HG02678 (cell line): ENCODE results near the gene CASR.
"Not testable (repeated sequence)": the region's sequence is repeated elsewhere in the genome, so short reads cannot be mapped to it uniquely, and the experiment has no call there.

ENCODE experiments used
- ATAC-seq: cut with Tn5 transposase; IDR thresholded peaks from one replicate; pipeline ENCODE4 v1.9.1; 2021; ENCODE audit warnings: mild to moderate bottlenecking, moderate library complexity; ENCODE audit not compliant: unreplicated experiment

The CASR gene, protein sequence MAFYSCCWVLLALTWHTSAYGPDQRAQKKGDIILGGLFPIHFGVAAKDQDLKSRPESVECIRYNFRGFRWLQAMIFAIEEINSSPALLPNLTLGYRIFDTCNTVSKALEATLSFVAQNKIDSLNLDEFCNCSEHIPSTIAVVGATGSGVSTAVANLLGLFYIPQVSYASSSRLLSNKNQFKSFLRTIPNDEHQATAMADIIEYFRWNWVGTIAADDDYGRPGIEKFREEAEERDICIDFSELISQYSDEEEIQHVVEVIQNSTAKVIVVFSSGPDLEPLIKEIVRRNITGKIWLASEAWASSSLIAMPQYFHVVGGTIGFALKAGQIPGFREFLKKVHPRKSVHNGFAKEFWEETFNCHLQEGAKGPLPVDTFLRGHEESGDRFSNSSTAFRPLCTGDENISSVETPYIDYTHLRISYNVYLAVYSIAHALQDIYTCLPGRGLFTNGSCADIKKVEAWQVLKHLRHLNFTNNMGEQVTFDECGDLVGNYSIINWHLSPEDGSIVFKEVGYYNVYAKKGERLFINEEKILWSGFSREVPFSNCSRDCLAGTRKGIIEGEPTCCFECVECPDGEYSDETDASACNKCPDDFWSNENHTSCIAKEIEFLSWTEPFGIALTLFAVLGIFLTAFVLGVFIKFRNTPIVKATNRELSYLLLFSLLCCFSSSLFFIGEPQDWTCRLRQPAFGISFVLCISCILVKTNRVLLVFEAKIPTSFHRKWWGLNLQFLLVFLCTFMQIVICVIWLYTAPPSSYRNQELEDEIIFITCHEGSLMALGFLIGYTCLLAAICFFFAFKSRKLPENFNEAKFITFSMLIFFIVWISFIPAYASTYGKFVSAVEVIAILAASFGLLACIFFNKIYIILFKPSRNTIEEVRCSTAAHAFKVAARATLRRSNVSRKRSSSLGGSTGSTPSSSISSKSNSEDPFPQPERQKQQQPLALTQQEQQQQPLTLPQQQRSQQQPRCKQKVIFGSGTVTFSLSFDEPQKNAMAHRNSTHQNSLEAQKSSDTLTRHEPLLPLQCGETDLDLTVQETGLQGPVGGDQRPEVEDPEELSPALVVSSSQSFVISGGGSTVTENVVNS

DNA sequence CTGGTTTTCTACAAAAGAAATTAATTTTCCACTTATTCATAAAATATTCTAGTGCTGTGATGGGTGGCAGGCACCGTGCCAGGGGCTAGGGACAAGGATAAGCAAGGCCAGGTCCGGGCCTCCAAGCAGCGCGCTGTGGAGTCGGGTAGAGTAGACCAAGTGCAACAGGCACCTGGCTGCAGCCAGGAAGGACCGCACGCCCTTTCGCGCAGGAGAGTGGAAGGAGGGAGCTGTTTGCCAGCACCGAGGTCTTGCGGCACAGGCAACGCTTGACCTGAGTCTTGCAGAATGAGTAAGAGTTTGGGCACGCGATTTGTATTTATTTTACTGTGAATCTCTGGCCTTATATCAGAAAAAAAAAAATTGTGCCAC lies at the start of gene CASR:
Gene CASR (plus strand): TSS at position 148 of the 372 bp plus-strand sequence. CDS start 70,522 bp downstream, outside the sequence.
- ATAC-seq, result no peak

DNA sequence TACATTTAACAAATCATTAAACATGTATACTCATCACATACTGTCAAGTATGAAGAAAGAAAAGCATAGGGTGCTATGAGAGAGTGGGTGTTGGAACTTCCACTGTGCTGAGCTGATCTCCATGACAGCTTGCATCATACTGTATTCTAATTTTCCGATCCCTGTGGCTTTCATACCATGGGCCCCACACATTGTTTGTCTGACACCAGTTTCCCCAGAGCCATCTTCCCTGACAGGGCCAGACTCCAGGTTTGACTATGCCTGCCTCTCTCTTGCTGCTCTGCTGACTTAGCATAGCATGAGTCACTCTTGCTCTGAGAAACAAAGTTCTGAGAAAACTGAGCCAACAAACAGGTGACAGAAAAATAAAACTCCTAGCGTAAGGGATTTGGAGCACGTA lies 37.0 kb upstream of the CASR start:
- peak; percentile 76 for ATAC-seq

DNA sequence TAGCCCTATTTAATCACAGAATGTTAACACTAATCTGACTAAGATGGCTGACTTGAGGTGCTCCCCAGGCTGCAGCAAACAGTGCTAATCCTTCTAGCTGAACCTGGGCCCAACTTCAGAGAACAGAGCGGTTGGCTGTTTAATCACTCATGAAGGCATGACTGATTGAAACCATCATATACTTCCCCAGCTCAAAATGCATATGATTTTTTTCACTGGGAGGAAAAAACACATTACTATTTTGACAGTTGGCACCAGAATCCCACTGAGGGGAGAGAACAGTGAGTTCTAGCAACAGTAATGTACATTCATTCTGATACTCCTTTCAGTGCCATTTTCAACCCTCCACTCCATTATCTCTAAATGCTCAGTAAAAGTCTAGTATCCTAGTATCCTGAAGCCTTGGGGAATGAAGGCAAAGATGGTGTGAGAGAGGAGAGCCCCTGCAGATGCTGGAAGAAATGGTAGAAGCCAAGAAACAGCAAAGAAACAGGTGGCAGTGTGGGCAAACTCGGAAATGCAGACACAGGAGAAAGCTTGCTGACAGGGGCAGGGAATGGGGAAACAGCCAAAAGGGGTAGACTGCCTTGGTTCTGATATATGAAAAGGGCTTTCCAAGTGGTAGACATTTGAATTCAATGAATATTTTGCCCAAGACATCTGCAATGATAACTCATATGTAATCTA lies 34.4 kb upstream of the CASR start:
- no peak for ATAC-seq

DNA sequence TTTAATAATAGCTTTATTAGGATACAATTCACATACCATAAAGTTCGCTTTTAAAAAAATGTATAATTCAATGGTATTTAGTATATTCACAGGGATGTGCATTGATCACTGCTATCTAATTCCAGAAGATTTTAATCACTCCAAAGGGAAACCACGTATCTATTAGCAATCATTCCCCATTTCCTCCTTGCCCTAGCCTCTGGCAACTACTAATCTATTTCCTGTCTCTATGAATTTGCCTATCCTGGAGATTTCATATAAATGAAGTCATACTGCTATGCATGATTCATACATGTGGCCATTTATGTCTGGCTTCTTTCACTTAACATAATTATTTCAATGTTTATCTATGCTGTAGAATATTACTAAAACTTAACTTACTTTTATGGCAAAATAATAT lies 32.0 kb upstream of the CASR start:
- ATAC-seq, result no peak

DNA sequence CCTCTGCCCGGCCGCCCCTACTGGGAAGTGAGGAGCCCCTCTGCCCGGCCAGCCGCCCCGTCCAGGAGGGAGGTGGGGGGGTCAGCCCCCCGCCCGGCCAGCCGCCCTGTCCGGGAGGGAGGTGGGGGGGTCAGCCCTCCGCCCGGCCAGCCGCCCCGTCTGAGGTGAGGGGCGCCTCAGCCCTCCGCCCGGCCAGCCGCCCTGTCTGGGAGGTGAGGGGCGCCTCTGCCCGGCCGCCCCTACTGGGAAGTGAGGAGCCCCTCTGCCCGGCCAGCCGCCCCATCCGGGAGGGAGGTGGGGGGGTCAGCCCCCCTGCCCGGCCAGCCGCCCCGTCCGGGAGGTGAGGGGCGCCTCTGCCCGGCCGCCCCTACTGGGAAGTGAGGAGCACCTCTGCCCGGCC lies 18.5 kb upstream of the CASR start:
- not testable (repeated sequence) for ATAC-seq

DNA sequence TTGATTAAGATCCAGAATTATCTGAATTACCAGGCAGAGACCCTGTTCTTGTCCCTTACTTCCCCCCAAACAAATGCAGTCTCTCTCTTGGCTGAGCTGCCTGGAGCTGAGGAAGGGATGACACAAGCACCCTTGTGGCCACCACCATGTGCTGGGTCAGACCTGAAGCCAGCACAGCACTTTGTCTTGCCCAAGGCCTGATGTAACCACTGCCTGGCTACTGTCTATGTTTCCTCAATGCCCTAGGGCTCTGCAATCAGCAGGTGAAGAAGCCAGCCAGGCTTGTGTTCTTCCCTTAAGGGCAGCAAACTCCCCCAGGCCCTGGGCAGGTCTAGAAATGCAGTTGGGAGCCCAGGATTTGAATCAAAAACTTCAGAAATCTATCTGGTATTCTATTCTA lies 15.8 kb upstream of the CASR start:
- no peak for ATAC-seq

DNA sequence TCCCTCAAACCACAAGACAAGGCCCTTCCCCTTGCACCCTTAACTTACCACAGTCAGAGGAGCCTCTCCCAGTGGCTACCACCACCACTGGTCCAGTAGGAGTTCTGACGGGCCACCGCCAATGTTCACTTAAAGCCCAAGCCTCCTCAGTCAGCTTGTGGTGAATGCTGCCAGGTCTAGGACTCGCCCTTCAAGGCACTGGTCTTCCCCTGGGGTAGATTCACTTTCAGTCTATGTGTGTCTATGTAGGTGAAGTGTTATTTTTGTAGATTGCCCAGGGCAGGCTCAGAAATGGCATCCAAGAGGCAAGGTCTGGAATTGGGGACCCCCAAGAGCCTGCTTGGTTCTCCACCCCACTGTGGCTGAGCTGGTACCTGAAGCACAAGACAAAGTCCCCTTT lies 15.4 kb upstream of the CASR start:
- ATAC-seq, result no peak

DNA sequence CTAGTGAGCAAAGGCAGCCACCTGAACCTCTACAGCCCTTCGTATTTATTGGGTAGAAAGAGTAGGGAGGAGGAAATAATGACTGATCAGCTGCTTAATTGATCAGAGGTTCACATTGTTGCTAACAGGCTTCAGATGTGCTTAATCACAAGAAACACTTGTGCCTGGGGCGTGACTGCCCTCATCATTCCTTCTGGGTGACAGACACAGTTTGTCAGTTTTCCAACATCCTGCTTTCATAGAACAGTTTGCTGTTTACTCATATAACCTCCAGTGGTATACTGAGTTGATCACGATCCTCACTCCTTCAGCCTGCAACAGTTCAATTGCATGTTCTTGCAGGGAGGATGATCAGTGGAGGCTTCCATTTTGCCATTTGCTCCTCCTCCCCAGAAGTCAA lies 13.6 kb upstream of the CASR start:
- no peak for ATAC-seq

DNA sequence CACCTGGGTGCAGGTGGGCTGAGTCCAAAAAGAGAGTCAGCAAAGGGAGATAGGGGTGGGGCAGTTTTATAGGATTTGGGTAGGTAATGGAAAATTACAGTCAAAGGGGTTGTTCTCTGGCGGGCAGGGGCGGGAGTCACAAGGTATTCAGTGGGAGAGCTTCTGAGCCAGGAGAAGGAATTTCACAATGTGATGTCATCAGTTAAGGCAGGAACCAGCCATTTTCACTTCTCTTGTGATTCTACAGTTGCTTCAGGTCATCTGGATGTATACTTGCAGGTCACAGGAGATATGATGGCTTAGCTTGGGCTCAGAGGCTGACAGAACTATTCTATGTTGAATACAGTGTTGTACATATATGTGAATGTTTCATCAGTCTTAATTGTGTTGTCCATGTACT lies 12.1 kb upstream of the CASR start:
- ATAC-seq, result not testable (repeated sequence)

DNA sequence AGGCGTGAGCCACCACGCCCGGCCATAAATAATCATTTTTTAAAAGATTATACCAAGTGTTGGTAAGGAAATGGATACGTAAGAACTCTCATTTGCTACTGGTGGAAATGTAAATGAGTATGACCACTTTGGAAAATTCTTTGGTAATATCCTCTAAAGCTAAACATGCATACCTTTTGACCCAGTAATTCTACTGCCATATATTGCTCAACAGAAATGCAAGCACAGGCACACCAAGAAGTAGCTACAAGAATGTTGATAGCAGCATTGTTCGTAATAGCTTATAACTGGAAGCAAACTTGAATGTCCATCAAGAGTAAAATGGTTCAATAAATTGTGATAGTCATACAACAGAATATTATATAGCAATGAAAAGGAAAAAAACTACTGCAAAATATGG lies 4.8 kb upstream of the CASR start:
- ATAC-seq, result no peak

DNA sequence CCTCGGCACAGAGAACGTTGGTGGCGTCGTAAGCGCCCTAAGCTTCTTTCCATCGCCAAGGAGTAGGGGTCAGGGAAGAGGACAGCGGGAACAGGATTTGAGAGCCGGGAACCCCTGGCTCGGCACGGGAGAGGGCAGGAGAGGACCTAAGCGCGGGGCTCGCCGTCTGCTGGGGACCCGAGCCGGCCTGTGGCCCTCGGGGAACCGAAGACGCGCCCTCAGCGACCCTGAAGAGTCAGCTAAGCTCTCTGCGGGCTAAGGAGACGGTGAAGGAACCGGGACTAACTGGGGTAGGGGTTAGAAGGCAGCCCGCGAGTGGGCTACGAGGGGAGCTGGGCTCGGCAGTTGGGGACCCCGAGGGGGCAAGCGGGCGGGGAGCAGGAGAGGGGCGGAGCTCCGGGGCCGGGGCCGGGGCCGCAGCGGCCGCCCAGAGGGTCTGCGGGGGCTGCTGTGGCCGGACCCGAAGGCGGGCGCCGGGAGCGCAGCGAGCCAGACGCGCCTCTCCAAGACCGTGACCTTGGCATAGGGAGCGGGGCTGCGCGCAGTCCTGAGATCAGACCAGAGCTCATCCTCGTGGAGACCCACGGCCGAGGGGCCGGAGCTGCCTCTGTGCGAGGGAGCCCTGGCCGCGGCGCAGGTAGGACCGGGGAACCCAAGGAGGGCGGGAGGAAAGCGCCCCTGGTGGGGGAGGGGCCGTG lies 574 bp downstream of the CASR start:
- no peak for ATAC-seq

DNA sequence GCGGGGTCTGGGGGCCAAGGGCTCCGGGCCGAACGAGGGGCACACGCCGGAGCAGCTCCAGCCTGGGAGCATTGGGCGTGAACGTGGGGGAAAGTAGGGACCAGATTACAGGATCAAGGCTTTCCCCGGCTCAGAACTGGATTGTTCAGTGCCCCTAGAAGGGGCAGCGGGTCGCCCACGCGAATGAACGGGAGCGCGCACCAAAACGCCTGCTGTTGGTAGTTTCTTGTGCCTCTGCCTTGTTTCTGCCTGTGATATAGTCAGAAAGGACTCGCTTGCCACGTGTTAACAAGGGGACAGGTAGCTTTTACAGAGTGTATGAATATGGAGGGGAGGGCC lies 1.1 kb downstream of the CASR start:
- no peak for ATAC-seq

DNA sequence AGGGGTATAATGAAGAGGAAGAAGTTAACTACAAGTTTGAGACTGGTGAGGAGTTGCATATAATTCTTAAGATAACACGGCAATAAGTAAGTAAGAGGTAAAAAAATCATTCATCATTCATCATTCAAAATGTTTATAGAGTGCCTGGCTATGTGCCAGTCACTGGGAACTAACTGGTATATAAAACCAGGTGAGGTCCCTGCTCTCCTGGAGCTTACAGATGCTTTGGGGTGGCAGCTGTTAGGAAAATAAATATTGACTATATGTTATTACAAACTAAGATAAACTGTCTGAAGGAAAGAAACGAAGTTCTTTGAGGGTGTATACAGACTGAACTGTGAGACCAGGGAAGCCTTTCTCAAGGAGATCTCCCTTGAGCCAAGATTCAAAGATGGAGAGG lies 2.9 kb downstream of the CASR start:
- ATAC-seq, result no peak

DNA sequence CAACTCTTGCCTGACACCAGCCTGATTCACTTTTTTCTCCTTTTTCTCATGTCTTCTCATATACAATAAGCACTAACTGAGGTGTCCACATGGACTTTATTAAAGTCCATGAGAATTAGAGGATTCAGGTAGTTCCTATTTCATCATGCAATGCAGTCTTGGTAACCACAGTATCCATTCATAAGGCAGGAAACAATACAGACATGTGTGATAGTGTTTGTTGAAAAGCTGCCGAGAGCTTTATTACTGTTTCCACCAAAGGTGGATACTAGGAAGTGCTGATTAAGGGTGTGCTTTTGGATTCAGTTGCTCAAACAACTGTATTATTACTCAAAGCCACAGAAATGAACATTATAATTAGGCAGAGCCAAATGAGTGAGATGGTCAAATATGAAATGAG lies 5.3 kb downstream of the CASR start:
- no peak for ATAC-seq

DNA sequence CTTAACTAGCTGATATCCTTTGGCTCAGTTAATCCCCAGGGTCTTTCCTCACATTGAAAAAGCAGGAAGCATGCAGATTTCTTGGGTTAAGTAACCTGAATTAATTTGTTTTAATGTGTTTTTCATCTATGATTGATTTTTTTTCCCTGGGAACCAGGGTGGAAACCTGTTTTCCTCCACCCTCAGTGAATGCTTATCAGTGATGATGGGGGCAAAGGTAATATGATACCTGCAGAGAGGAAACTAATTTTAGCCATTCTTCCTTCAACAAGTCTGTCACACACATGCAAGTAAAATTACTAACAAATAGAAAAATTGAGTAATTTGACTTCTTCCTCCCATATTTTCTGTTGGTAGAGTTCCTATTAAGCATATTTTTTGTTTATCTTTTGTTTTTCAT lies 5.9 kb downstream of the CASR start:
- no peak for ATAC-seq

DNA sequence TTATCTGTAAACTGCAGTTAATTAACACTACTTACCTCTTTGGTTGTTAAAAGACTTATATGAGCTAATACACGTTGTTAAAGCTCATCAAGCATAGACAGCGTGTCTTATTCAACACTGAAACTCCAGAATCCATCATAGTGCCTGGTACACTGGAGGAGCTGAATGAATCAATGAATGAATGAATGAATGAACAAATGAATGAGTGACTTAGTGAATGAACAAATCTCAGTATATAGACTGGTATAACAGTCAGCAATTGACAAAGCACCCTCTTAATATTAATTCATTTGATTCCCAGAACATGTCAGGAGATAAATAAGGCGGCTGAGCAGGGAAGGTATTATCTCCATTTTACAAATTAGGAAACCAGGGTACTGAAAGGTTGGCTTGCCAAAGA lies 7.1 kb downstream of the CASR start:
- no peak for ATAC-seq

DNA sequence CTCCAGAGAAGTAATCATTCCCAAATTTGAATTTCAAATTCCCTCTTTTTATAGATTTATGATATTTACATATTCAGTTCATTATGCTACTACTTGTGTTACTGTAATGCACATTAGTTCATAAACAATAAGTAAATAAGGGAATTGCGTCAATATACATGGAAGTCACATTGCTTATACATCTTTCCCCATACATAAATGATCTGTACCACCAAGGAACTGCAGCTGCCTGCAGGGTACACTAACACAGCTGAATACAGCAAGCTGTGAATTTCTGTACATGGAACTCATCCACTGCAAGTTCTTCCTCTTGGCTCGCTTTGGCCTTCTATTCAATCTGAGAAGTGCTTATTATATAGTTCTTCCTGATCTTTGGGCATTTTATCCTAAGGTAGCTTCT lies 15.5 kb downstream of the CASR start:
- ATAC-seq, result no peak

DNA sequence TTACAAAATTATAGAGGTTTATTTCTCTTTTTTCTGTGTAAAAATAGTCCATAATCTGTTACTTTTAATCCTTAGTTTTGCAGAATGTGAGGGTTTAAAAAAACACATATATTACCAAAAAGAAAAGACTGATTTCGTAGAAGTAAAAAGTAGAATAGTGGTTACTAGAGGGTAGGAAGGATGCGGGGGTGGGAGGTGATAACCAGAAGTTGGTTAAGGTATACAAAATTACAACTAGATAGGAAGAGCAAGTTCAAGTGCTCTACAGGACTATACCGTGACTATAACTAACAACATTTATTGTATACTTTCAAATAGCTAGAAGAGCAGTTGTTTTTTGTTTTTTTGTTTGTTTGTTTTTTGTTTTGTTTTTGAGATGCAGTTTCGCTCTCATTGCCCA lies 16.1 kb downstream of the CASR start:
- no peak for ATAC-seq

DNA sequence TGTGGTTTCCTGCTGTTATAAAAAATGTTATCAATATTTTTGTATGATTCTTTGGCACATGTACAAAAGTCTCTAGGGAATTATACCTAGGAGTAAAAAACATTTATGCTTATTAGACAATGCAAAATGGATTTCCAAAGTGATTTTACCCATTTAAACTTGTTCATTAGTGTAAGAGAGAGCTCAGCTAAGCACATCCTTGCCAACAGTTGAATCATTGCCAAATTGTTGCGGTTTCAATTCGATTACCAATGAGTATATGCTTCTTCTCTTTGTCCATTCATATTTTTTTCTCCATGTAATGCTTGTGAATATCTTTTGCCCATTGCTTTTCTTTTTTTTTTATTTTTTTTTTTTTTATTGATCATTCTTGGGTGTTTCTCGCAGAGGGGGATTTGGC lies 17.2 kb downstream of the CASR start:
- ATAC-seq, result no peak

DNA sequence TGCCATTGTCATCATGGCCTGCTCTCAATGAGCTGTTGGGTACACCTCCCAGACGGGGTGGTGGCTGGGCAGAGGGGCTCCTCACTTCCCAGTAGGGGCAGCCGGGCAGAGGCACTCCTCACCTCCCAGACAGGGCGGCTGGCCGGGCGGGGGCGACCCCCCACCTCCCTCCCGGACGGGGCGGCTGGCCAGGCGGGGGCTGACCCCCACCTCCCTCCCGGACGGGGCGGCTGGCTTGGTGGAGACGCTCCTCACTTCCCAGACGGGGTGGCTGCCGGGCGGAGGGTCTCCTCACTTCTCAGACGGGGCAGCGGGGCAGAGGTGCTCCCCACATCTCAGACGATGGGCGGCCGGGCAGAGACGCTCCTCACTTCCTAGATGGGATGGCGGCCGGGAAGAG lies 18.0 kb downstream of the CASR start:
- not testable (repeated sequence) for ATAC-seq

DNA sequence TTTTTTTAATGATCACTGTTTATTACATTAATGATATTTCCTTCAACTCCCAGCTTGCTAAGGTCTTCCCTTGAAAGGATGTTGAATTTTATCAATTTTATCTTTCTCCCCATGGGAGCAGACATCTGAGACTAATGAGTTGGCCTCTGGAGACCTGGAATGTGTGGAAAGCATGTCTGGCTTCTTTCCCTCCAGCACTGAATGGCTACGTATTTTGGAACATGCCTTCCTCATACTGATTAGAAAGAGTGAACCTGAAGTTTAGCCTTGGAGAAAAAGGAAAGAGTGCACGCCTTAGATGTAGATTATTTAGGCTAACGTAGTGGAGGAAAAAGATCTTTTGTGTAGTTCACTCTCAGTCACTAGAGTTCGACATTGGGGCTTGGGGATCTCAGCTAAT lies 25.1 kb downstream of the CASR start:
- no peak for ATAC-seq
